SK-N-SH treated with all-trans-retinoic acid at 6 μM for 48 hours (cell line): ENCODE results near the gene GTPBP3.

Experiments
- ATAC-seq: fragments of 200-7000 bp; cut with Tn5 transposase; 3 replicates; pipeline ENCODE4 v1.9.1; 2020; ENCODE audit warnings: mild to moderate bottlenecking, moderate library complexity
- ARNTL ChIP-seq: fragments of 450-650 bp; formaldehyde crosslinking; IDR thresholded peaks from 2 replicates; pipeline ENCODE4 v1.5.0; 2020; ENCODE audit warnings: low read depth, mild to moderate bottlenecking, moderate library complexity, borderline replicate concordance
- BACH2 ChIP-seq: fragments of 250-450 bp; sonication (Bioruptor Pico); IDR thresholded peaks from 2 replicates; pipeline ENCODE4 v1.9.0; 2021; ENCODE audit warnings: mild to moderate bottlenecking, borderline replicate concordance
- CSDC2 ChIP-seq: fragments of 250-450 bp; sonication (Bioruptor Pico); IDR thresholded peaks from 2 replicates; pipeline ENCODE4 v1.5.0; 2020; ENCODE audit warnings: mild to moderate bottlenecking, moderate library complexity
- ESRRG ChIP-seq: fragments of 250-450 bp; sonication (Bioruptor Pico); IDR thresholded peaks from 2 replicates; pipeline ENCODE4 v1.6.1; 2021; ENCODE audit warnings: mild to moderate bottlenecking
- GLIS3 ChIP-seq: fragments of 250-450 bp; sonication (Bioruptor Pico); IDR thresholded peaks from 2 replicates; pipeline ENCODE4 v1.5.0; 2020; ENCODE audit warnings: mild to moderate bottlenecking, moderate library complexity
- ISL1 ChIP-seq: fragments of 250-450 bp; sonication (Bioruptor Pico); IDR thresholded peaks from 2 replicates; pipeline ENCODE4 v2.1.2; 2022; ENCODE audit warnings: mild to moderate bottlenecking, moderate library complexity
- OSR1 ChIP-seq: fragments of 250-450 bp; sonication (Bioruptor Pico); IDR thresholded peaks from 2 replicates; pipeline ENCODE4 v1.8.0; 2022; ENCODE audit warnings: moderate library complexity, mild to moderate bottlenecking, inconsistent platforms
- RARB ChIP-seq: fragments of 250-450 bp; sonication (Bioruptor Pico); IDR thresholded peaks from 2 replicates; pipeline ENCODE4 v1.8.0; 2021; ENCODE audit warnings: mild to moderate bottlenecking, moderate library complexity
- SNAI2 ChIP-seq: fragments of 250-450 bp; sonication (Bioruptor Pico); IDR thresholded peaks from 2 replicates; pipeline ENCODE4 v1.5.0; 2020; ENCODE audit warnings: mild to moderate bottlenecking, moderate library complexity
- TCF4 ChIP-seq: fragments of 250-450 bp; sonication (Bioruptor Pico); IDR thresholded peaks from 2 replicates; pipeline ENCODE4 v1.8.0; 2021; ENCODE audit warnings: mild to moderate bottlenecking, moderate library complexity, borderline replicate concordance
- TOX ChIP-seq: fragments of 250-450 bp; sonication (Bioruptor Pico); IDR thresholded peaks from 2 replicates; pipeline ENCODE4 v1.8.0; 2021; ENCODE audit warnings: mild to moderate bottlenecking, moderate library complexity, borderline replicate concordance
- ZFP3 ChIP-seq: fragments of 250-450 bp; sonication (Bioruptor Pico); IDR thresholded peaks from 2 replicates; pipeline ENCODE4 v1.5.0; 2020; ENCODE audit warnings: mild to moderate bottlenecking, moderate library complexity
- ZFP30 ChIP-seq: fragments of 450-650 bp; formaldehyde crosslinking; IDR thresholded peaks from 2 replicates; pipeline ENCODE4 v1.5.0; 2022; ENCODE audit warnings: mild to moderate bottlenecking, moderate library complexity
- ZNF565 ChIP-seq: fragments of 450-650 bp; formaldehyde crosslinking; conservative IDR thresholded peaks from 2 replicates; pipeline ENCODE4 v1.5.0; 2020; ENCODE audit warnings: low read depth, mild to moderate bottlenecking, moderate library complexity
- ZNF70 ChIP-seq: fragments of 450-650 bp; formaldehyde crosslinking; IDR thresholded peaks from 2 replicates; pipeline ENCODE4 v1.5.0; 2020; ENCODE audit warnings: mild to moderate bottlenecking, moderate library complexity
- ZNF8 ChIP-seq: fragments of 450-650 bp; formaldehyde crosslinking; IDR thresholded peaks from 2 replicates; pipeline ENCODE4 v1.5.0; 2020; ENCODE audit warnings: mild to moderate bottlenecking, moderate library complexity
- TF ChIP-seq, protein P1 (sequence below): fragments of 250-450 bp; sonication (Bioruptor Pico); IDR thresholded peaks from 2 replicates; pipeline ENCODE4 v1.5.1; 2021; ENCODE audit warnings: mild to moderate bottlenecking, moderate library complexity
- TF ChIP-seq, protein P2 (sequence below): fragments of 250-450 bp; sonication (Bioruptor Pico); IDR thresholded peaks from 2 replicates; pipeline ENCODE4 v1.5.0; 2020; ENCODE audit warnings: mild to moderate bottlenecking, moderate library complexity
- TF ChIP-seq, protein P3 (sequence below): fragments of 250-450 bp; sonication (Bioruptor Pico); IDR thresholded peaks from 2 replicates; pipeline ENCODE4 v1.8.0; 2020; ENCODE audit warnings: mild to moderate bottlenecking, moderate library complexity, borderline replicate concordance
- TF ChIP-seq, protein P4 (sequence below): fragments of 250-450 bp; sonication (Bioruptor Pico); IDR thresholded peaks from 2 replicates; pipeline ENCODE4 v1.8.0; 2021; ENCODE audit warnings: low read depth, mild to moderate bottlenecking, moderate library complexity, borderline replicate concordance
- TF ChIP-seq, protein P5 (sequence below): fragments of 250-450 bp; sonication (Bioruptor Pico); IDR thresholded peaks from 2 replicates; pipeline ENCODE4 v1.5.1; 2020; ENCODE audit warnings: low read depth, mild to moderate bottlenecking, moderate library complexity

GTPBP3 gene

DNA sequence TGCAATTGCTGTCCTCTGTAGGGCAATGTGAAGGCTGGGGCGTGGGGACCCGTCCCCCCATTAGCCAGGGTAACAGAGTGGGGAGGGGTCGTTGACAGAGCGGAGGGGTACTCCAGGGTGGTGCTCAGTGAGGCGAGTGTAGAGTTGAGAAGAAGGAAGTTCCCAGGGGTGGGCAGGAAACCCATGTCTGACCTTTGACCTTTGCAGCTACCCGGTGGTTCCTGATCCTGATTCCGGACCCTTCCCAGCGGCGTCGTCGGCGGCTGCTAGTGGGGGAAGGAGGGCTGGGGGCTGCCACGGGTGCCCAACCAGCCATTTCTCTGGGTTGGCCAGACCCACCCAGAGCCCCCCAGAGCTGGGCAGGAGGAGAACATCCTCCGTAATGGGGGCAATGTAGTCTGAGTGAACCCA is 41.9 kb downstream of the GTPBP3 start:
- no peak for ATAC-seq
- TF ChIP-seq ISL1 (CRISPR knock-in tag): no peak
- no peak for TF ChIP-seq GLIS3 (CRISPR knock-in tag)
- TF ChIP-seq ZNF70 (CRISPR knock-in tag): no peak
- no peak for TF ChIP-seq OSR1
- no peak for TF ChIP-seq TOX
- TF ChIP-seq, protein P1, sequence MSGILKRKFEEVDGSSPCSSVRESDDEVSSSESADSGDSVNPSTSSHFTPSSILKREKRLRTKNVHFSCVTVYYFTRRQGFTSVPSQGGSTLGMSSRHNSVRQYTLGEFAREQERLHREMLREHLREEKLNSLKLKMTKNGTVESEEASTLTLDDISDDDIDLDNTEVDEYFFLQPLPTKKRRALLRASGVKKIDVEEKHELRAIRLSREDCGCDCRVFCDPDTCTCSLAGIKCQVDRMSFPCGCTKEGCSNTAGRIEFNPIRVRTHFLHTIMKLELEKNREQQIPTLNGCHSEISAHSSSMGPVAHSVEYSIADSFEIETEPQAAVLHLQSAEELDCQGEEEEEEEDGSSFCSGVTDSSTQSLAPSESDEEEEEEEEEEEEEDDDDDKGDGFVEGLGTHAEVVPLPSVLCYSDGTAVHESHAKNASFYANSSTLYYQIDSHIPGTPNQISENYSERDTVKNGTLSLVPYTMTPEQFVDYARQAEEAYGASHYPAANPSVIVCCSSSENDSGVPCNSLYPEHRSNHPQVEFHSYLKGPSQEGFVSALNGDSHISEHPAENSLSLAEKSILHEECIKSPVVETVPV (CRISPR knock-in tag): no peak
- no peak for TF ChIP-seq ZNF8 (CRISPR knock-in tag)

DNA sequence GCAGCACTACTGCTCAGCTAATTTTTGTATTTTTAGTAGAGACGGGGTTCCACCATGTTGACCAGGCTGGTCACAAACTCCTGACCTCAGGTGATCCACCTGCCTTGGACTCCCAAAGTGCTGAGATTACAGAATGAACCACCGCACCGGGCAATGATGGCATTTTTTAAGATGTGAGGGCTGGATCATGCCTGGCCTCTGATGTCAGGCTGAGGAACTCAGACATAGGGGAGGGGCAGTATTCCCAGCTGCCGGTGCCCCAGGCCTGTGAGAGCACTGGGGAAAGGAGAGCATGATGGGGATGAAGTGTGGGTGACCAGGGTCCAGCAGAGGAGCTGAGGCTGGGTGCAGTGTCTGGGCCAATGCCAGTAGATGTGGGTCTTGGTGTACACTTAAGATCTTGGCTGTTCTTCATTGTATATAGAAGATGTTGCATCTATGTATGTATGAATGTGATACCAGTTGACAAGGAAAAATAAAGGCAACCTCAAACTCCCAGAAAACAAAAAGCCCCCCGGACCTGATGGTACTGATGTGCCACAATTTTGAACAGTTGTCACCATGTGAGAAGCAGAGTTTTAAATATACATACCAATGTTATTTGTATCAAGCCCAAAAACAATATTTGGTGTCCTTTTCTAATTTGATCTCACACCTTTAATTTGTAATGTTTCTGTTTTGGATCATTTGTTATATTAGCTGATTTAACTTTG is 43.2 kb downstream of the GTPBP3 start:
- ATAC-seq: no peak
- TF ChIP-seq, protein P2, sequence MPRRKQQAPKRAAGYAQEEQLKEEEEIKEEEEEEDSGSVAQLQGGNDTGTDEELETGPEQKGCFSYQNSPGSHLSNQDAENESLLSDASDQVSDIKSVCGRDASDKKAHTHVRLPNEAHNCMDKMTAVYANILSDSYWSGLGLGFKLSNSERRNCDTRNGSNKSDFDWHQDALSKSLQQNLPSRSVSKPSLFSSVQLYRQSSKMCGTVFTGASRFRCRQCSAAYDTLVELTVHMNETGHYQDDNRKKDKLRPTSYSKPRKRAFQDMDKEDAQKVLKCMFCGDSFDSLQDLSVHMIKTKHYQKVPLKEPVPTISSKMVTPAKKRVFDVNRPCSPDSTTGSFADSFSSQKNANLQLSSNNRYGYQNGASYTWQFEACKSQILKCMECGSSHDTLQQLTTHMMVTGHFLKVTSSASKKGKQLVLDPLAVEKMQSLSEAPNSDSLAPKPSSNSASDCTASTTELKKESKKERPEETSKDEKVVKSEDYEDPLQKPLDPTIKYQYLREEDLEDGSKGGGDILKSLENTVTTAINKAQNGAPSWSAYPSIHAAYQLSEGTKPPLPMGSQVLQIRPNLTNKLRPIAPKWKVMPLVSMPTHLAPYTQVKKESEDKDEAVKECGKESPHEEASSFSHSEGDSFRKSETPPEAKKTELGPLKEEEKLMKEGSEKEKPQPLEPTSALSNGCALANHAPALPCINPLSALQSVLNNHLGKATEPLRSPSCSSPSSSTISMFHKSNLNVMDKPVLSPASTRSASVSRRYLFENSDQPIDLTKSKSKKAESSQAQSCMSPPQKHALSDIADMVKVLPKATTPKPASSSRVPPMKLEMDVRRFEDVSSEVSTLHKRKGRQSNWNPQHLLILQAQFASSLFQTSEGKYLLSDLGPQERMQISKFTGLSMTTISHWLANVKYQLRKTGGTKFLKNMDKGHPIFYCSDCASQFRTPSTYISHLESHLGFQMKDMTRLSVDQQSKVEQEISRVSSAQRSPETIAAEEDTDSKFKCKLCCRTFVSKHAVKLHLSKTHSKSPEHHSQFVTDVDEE (CRISPR knock-in tag): no peak
- TF ChIP-seq, protein P1 (CRISPR knock-in tag): no peak
- no peak for TF ChIP-seq CSDC2 (CRISPR knock-in tag)
- TF ChIP-seq RARB (CRISPR knock-in tag): no peak
- TF ChIP-seq, protein P3, sequence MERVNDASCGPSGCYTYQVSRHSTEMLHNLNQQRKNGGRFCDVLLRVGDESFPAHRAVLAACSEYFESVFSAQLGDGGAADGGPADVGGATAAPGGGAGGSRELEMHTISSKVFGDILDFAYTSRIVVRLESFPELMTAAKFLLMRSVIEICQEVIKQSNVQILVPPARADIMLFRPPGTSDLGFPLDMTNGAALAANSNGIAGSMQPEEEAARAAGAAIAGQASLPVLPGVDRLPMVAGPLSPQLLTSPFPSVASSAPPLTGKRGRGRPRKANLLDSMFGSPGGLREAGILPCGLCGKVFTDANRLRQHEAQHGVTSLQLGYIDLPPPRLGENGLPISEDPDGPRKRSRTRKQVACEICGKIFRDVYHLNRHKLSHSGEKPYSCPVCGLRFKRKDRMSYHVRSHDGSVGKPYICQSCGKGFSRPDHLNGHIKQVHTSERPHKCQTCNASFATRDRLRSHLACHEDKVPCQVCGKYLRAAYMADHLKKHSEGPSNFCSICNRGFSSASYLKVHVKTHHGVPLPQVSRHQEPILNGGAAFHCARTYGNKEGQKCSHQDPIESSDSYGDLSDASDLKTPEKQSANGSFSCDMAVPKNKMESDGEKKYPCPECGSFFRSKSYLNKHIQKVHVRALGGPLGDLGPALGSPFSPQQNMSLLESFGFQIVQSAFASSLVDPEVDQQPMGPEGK (CRISPR knock-in tag): no peak
- TF ChIP-seq BACH2: no peak
- no peak for TF ChIP-seq ESRRG (CRISPR knock-in tag)
- no peak for TF ChIP-seq ZFP3 (CRISPR knock-in tag)
- no peak for TF ChIP-seq ZNF70 (CRISPR knock-in tag)
- TF ChIP-seq GLIS3 (CRISPR knock-in tag): no peak
- no peak for TF ChIP-seq TCF4 (CRISPR knock-in tag)
- TF ChIP-seq SNAI2 (CRISPR knock-in tag): no peak
- TF ChIP-seq ARNTL (CRISPR knock-in tag): no peak
- TF ChIP-seq OSR1: no peak
- no peak for TF ChIP-seq ZFP30
- TF ChIP-seq ZNF565 (CRISPR knock-in tag): no peak
- TF ChIP-seq, protein P4, sequence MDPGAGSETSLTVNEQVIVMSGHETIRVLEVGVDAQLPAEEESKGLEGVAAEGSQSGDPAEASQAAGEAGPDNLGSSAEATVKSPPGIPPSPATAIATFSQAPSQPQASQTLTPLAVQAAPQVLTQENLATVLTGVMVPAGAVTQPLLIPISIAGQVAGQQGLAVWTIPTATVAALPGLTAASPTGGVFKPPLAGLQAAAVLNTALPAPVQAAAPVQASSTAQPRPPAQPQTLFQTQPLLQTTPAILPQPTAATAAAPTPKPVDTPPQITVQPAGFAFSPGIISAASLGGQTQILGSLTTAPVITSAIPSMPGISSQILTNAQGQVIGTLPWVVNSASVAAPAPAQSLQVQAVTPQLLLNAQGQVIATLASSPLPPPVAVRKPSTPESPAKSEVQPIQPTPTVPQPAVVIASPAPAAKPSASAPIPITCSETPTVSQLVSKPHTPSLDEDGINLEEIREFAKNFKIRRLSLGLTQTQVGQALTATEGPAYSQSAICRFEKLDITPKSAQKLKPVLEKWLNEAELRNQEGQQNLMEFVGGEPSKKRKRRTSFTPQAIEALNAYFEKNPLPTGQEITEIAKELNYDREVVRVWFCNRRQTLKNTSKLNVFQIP (CRISPR knock-in tag): no peak
- TF ChIP-seq TOX: no peak
- no peak for TF ChIP-seq ISL1 (CRISPR knock-in tag)
- TF ChIP-seq, protein P5, sequence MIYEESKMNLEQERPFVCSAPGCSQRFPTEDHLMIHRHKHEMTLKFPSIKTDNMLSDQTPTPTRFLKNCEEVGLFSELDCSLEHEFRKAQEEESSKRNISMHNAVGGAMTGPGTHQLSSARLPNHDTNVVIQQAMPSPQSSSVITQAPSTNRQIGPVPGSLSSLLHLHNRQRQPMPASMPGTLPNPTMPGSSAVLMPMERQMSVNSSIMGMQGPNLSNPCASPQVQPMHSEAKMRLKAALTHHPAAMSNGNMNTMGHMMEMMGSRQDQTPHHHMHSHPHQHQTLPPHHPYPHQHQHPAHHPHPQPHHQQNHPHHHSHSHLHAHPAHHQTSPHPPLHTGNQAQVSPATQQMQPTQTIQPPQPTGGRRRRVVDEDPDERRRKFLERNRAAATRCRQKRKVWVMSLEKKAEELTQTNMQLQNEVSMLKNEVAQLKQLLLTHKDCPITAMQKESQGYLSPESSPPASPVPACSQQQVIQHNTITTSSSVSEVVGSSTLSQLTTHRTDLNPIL: no peak
- TF ChIP-seq, all 23 proteins: peak for 0
